ENCODE results near the gene UGT1A8.

Gene UGT1A8

DNA sequence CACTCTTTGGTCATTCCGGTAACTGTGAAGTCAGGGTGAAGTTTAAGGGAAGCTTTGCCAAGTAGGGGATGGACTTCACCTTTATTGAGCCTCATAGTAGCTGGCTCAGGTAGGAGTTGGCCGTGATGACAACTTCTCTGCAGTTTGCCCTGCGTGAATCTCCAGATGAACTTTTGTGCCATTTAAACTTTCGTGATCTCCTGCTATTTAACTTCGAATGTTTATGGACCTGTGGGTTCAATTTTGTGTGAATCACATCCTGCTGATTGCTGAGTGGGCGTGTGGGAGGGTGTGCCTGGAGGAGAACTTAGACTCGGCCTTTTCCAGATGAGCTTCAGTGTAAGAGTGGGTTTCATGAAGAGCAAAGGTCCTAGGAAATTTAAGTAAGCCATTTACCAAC is 146.8 kb downstream of the UGT1A8 start:
- no peak for DNase-seq (ENCODE audit: low read depth in 2 of 2)

DNA sequence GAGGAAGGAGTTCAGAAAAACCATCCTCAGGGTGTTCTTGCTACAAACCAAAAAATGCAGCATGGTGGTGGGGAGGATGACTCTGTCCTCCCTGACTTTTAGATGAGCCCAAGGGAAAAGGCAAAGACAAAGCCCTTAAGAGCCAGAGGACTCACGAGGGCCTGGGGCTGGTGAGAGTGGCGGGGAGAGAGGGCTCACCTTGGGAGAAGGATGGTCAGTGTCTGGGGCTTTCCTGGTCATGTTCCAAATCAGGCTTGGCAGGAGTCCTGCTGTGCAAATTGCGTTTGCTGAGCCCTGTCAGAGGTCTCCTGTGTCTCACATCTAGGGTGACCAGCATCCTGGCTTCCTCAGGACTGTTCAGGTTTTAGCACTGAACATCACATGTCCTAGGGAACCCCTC is 147.3 kb downstream of the UGT1A8 start:
- DNase-seq (ENCODE audit: low read depth in 2 of 2) = no peak

DNA sequence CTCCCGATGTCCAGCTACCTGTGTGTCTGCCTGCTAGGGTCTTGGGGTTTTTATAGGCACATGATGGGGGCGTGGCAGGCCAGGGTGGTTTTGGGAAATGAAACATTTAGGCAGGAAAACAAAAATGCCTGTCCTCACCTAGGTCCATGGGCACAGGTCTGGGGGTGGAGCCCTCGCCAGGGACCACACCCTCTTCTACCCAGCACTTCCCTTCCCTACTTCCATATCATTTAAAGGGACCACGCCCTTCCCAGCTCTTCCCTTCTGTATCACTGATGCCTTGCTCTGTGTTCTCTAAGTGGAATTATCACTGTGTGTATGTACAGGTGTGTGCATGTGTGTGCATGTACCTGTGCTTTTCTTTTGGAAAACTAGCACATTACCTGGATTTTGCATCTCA is 149.0 kb downstream of the UGT1A8 start:
- DNase-seq (ENCODE audit: low read depth in 2 of 2) = no peak

GRCh38 chr2:233768076-233768475 is 150.6 kb downstream of the UGT1A8 start:
- no peak for DNase-seq (ENCODE audit: low read depth in 2 of 2)

DNA sequence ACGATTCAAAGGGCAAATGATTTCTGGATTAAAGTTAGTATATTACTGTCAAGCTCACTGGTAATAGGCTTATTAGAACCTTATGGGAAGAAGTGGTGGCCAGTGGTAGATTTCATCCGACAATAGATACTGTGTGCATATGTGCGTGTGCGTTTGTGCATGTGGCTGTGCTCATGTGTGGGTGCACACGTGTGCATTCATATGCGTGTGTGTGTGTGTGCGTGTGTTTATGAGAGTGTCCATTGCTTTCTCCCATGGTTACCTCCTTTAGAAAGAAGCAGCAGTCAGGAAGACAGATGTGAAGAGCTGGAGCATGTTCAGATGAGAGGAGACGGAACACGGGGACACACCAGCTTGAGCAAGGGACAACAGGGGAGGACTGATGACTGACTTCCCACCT is 151.8 kb downstream of the UGT1A8 start:
- no peak for DNase-seq (ENCODE audit: low read depth in 2 of 2)

GRCh38 chr2:233772153-233772552 is 154.7 kb downstream of the UGT1A8 start:
- no peak for DNase-seq (ENCODE audit: low read depth in 2 of 2)

GRCh38 chr2:233772583-233772982 is 155.2 kb downstream of the UGT1A8 start:
- DNase-seq (ENCODE audit: low read depth in 2 of 2) = no peak

- no peak for DNase-seq (ENCODE audit: low read depth in 2 of 2)
Measured at GRCh38 chr2:233773854-233774253, 156.4 kb downstream of the UGT1A8 start.

GRCh38 chr2:233775414-233775813 is 158.0 kb downstream of the UGT1A8 start:
- no peak for DNase-seq (ENCODE audit: low read depth in 2 of 2)

DNA sequence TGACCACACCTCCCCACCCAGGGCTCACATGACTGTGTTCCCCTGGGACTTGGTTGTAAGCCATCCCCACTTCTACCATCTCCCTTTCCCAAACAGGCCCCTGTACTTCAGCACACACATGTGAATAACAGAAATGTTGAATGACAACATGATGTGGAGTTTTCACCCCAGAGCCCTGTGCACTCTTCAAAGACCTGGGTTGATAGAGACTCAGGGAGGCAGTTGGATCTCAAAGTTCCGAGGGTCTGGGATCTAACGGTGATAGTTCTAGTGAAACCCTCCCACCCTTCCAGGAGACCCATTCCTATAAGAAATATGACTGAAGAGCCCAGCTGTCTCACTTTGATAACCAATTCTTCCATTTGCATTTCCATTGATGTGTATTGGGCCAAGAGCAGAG is 160.6 kb downstream of the UGT1A8 start, which contains the start of gene MROH2A:
TSS of gene MROH2A (plus strand) at position 301 of the 400 bp plus-strand sequence. CDS start 1,029 bp downstream, outside the sequence.
- no peak for DNase-seq (ENCODE audit: low read depth in 2 of 2)

DNA sequence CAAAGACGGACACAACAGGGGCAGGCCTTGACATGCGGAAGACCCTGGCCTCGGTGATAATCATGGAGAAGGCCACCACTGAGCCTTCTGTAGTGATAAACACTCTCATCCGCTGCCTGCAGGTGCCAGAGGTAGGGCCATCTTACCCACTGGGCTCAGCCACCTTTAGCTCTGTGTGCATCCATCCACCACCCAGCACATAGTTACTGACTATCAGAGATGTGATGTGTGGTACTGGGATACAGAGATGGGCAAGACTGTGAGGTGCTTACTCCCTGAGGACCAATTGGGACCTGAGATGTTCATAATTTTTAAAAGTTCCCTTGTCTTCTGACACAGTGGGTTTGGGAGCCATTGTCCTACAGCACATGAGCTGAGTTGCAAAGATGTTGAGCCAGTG is 162.3 kb downstream of the UGT1A8 start:
- no peak for DNase-seq (ENCODE audit: low read depth in 2 of 2)

- no peak for DNase-seq (ENCODE audit: low read depth in 2 of 2)
Measured at GRCh38 chr2:233780771-233781170, 163.3 kb downstream of the UGT1A8 start.

GRCh38 chr2:233789554-233789953 is 172.1 kb downstream of the UGT1A8 start:
- DNase-seq (ENCODE audit: low read depth in 2 of 2) = no peak

DNA sequence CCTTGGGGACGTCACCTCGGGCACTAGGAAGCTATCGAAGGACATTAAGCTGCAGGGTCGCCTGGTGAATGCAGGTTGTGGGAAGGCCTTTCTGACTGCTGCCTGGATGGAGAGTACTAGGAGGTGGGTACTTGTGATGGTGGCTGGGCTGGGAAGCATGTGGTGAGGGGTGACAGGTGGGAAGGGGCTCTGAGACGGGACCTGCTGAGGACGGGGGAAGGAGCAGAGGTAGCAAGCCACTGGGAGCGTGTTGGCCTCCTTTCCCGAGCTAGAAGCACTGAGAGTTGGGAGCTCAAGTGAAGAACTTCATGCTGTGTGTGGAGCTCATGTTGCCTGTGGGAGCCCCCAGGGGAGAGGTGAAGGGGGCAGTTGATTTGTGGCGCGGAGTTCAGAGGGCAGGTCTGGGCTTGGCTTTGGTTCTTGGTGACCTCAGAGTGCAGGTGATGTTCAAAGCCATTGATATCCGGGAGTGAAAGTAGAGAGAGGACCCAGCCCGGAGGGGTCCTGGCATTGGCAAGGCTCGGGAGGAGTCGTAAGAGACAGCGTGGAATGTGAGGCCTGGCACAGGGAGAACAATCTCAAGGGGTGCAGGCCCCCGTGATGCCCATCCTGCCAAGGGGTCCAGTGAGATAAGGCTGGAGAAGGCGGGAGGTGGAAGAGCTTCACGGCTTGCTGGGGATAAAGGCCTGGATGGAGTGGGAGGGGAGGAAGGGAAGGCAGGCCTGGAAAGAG is 173.9 kb downstream of the UGT1A8 start:
- DNase-seq (ENCODE audit: low read depth in 2 of 2) = no peak

DNA sequence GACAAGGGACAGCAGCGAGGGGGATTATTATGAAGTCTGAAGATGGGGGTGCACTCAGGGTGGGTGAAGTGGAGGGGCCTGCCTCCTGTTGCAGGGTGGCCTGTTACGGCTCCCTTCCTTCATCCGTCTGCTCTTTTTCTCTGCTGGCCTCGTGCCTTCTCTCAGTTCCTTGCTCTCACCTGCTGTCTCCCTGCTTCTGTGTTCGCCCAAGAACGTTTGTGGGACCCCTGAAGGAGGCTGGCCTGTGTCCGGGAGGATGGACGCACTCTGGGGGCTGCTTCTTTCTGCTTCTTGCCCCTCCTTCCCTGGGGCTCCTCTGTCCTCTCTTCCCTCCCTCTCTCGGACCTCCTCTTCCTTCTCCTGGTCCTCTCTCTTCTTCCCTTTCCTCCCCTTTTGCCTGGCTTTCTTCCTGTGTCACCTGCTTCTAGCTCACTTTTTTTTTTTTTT is 174.5 kb downstream of the UGT1A8 start:
- DNase-seq (ENCODE audit: low read depth in 2 of 2) = no peak

DNA sequence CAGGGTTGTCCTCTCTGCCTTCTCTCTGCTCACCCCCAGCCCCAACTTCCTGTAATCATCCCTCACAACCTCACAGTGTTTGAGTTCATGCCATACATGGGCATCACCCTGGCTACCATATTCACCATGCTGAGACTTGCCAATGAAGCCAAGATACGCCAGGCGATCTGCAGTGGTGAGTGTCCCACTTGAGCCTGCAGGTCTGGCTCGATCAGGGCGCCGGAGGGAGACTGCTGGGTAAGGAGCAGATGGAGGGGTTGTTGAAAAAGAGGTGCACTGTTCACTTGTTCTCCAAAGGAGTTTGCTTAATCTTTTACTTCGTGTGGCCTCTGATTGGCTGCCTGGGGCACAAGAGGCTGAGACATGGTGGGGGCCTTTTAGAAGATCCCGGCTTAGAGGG is 175.3 kb downstream of the UGT1A8 start:
- no peak for DNase-seq (ENCODE audit: low read depth in 2 of 2)

DNA sequence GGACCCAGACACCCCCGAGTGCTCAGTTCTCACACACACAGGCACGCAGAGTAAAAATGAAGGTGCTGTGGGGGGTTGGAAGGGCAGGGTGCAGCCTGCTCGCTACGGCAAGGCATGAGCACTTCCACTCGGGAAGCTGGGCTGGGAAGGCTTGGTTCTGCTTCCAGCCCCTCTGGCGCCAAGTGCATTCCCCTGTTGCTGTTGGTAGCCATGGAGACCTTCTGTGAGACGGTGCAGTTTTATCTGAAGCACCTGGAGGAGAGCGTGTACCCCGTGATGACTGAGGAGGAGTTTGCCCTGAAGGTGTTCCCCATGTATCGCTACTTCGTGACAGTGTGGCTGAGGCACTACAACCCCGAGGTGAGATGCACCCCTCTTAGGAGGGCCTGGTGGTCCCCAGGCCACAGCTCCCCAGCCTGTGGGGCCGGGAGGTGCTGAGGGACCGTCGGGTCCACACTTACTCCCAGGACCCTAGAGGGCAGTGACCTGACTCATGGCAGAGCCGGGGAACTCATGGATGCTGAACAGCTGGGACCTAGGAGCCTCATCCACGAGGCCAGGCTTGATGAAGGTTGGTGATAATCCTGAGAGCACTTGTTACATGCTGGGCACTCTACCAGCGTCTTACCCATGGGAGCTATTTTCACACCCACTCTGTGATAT is 176.2 kb downstream of the UGT1A8 start:
- DNase-seq (ENCODE audit: low read depth in 2 of 2) = no peak

DNA sequence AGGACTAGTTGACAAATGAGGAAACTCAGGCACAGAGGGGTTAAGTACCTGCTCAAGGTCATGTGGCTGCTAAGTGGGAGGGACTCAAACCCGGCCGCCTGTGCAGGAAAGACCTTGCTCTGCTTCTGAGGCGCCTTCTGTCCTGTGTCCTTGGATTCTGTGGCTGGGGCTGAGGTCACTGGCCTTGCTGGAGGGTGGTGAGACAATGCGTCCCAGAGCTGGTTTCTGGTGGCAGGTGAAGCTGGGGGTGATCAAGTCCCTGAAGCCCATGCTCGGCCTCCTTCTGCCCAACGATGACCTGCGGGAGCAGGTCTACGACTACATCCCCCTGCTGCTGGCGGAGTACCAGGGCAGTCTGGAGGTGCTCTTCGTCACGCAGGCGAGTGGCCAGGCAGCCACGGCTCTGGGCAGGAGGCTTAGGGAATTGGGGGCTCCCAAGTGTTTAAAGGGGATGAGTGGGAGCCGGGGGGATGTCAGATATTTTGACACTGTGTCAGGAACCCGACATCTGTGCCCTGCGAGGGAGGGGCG is 176.8 kb downstream of the UGT1A8 start:
- no peak for DNase-seq (ENCODE audit: low read depth in 2 of 2)

GRCh38 chr2:233795735-233796171 is 178.3 kb downstream of the UGT1A8 start:
- DNase-seq (ENCODE audit: low read depth in 2 of 2) = no peak

DNA sequence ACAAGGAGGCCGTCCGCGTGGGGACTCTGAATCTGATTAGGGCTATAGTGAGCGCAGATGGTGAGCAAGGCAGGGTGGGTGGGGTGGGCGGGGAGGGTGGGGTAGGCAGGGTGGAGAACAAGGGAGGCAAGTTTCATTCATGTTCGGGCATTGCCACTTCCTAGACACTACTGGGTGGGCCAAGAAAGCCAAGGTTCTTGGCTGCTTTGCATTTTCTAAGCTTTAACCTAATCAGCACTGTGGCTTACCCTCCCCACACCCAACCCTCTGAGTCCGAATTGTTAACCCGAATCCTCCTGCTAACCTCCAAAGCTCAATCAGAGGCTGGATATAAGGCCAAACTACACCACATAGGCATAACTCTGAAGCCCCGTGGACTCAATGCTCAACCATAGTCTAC is 178.8 kb downstream of the UGT1A8 start:
- no peak for DNase-seq (ENCODE audit: low read depth in 2 of 2)

- DNase-seq (ENCODE audit: low read depth in 2 of 2) = no peak
Measured at GRCh38 chr2:233798335-233799086, 181.1 kb downstream of the UGT1A8 start.

DNA sequence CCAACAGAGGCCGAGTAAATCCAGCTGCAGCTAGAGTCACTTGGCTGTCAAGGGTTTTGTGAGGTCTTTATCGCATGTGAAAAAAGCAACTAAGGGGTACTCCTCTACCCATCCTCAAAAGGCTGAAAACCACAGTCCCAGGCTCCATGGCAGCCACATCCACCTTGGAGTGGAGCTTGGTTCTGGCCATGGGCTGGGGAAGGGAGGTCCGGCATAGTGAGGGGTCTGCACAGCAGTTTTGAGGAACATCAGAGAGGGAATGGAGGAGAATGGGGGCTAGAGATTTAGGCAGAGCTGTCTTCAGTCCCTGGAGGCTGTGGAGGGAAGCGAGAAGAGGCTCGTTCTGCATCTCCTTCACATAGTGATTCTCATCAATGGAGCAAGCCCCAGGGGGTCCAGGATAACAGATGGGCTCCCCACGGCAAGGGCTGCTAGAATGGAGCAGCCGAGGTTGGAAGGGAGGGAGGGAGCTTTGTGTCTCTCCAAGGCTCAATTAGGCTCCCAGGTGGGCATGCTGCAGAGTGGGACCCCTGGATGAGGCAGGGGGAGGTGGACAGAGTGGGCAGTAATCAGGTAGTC is 181.7 kb downstream of the UGT1A8 start:
- no peak for DNase-seq (ENCODE audit: low read depth in 2 of 2)
